ENCODE data around the gene ZNF212.

The ZNF212 gene

GRCh38 chr7:149239345-149240143 lies at the start of gene ZNF212:
Gene ZNF212 (plus strand): TSS chr7:149239651. CDS start chr7:149239779, 128 bp downstream.
- DNase-seq: peak; percentile 87

- DNase-seq: no peak
Observed at GRCh38 chr7:149191851-149192250, 47.6 kb upstream of the ZNF212 start.

GRCh38 chr7:149194799-149195179 lies 44.7 kb upstream of the ZNF212 start:
- DNase-seq: no peak

GRCh38 chr7:149195180-149196150 lies 44.0 kb upstream of the ZNF212 start, which contains the start of gene ZNF282:
Gene ZNF282 (plus strand): TSS chr7:149195546. CDS start chr7:149195590, 44 bp downstream.
- peak; percentile 87 for DNase-seq

GRCh38 chr7:149196151-149196704 lies 43.2 kb upstream of the ZNF212 start:
- no peak for DNase-seq

GRCh38 chr7:149196705-149197171 lies 42.7 kb upstream of the ZNF212 start:
- no peak for DNase-seq

GRCh38 chr7:149197675-149198074 lies 41.8 kb upstream of the ZNF212 start:
- DNase-seq: no peak

- no peak for DNase-seq
Observed at GRCh38 chr7:149198161-149198816, 41.2 kb upstream of the ZNF212 start.

GRCh38 chr7:149199234-149199995 lies 40.0 kb upstream of the ZNF212 start:
- no peak for DNase-seq

GRCh38 chr7:149202831-149203231 lies 36.6 kb upstream of the ZNF212 start:
- no peak for DNase-seq

- DNase-seq: no peak
Observed at GRCh38 chr7:149205690-149206381, 33.6 kb upstream of the ZNF212 start.

- no peak for DNase-seq
Observed at GRCh38 chr7:149207324-149208035, 32.0 kb upstream of the ZNF212 start.

GRCh38 chr7:149209518-149210269 lies 29.8 kb upstream of the ZNF212 start:
- DNase-seq: no peak

GRCh38 chr7:149210551-149210950 lies 28.9 kb upstream of the ZNF212 start:
- no peak for DNase-seq

GRCh38 chr7:149214020-149214720 lies 25.3 kb upstream of the ZNF212 start:
- DNase-seq: no peak

GRCh38 chr7:149216402-149216801 lies 23.0 kb upstream of the ZNF212 start:
- no peak for DNase-seq

GRCh38 chr7:149217570-149217969 lies 21.9 kb upstream of the ZNF212 start:
- no peak for DNase-seq

- DNase-seq: no peak
Observed at GRCh38 chr7:149218469-149219420, 20.7 kb upstream of the ZNF212 start.

Data from NCI-H2171 treated with DMSO at 0.1 percent for 48 hours (cell line).